HL-60/S4 treated with retinoic acid at 250 ng/mL for 4 days and 3 days (cell line): Measurements from ENCODE around the gene NCAPD2.

Experiments
- in situ Hi-C: fragments of 300-500 bp; cut with MboI; formaldehyde crosslinking; loops from 2 replicates; pipeline ENCODE4 v1.7.0; 2022; ENCODE audit warnings: low sequenced_read_pairs

The NCAPD2 gene

DNA sequence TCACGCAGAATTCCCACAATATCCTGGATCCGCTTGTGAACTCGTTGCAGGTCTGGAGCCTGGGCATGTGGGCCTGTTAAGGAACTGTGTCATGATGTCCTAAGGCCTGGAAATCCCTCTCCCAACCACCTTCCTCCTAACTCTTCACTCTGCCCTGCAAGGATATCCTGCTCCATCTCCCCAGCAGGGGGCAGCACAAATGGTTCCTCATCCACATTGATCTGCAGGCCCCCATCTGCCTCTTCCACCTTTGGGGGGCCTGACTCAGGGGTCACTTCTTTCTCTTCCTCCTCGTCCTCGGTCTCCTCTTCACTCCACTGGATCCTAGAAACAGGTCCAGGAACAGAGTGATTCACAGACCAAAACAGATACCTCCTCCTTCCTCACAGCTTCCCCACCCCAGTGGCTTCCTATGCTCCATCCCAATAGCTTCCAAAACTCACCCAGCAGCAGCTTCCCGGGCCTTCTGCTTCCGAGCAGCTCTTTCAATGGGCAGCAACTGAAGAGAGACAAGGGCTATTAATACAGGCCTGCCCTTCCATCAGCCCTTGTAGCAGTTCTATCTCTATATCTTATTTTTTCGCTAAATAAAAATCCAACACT lies 69.6 kb downstream of the NCAPD2 start:
- in situ Hi-C loops, result no loop called here

DNA sequence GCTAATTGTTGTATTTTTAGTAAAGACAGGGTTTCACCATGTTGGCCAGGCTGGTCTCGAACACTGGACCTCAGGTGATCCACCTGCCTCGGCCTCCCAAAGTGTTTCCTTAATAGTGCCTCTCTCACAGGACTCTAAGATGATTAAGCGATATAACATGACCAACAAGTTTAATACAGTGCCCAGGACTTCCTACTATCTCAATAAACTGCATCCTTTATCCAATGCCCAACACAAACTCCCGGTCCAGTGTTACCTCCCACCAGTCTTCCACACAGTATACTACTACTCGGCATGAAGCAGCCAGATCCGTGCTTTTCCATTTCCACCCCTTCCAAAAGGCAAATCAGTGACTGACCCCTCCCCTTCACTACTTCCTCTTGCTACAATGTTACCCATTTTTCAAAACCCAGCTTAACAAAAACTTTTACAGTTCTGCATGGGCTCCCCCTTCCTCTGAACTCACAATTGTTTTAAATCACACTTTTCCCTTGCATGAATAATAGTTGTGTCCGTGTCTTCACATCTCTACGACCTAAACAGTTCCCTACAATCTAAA lies 73.3 kb downstream of the NCAPD2 start:
- in situ Hi-C loops, result no loop called here

DNA sequence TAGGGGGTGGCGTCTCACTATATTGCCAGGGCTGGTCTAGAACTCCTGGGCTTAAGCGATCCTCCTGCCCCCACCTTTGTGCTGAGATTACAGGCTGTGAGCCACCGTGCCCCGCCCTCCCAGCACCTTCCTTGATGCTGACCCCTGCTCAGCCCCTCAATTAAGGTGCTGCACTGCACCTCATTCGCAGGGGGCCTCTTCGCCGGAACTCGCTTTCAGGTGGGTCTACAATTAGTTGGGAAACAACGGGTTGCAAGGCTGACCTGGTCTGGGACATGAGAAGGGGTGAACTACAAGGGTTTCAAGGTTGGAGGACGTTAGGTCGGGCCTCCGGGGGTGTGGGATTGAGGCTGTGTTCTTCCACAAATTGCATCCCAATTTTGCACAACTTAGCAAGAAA lies 75.4 kb downstream of the NCAPD2 start:
- in situ Hi-C loops, result no loop called here

DNA sequence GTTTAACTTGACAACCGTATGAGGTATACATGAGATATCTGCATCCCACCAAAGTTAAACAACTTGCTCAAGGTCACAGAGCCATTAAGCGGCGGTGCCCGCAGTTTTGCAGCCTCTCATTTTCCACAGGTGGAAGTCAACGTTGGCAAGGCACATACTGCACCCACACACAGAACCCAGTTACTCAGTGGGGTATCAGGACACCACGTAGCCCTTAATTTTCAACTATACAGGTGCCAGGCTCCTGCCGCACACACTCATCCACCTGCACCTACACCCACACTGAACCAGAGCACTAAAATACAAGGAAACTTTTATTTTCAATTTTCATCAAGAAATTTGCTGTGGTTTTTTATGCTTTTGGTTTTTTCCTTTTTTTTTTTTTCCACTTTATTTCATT lies 75.9 kb downstream of the NCAPD2 start:
- in situ Hi-C loops, result no loop called here

DNA sequence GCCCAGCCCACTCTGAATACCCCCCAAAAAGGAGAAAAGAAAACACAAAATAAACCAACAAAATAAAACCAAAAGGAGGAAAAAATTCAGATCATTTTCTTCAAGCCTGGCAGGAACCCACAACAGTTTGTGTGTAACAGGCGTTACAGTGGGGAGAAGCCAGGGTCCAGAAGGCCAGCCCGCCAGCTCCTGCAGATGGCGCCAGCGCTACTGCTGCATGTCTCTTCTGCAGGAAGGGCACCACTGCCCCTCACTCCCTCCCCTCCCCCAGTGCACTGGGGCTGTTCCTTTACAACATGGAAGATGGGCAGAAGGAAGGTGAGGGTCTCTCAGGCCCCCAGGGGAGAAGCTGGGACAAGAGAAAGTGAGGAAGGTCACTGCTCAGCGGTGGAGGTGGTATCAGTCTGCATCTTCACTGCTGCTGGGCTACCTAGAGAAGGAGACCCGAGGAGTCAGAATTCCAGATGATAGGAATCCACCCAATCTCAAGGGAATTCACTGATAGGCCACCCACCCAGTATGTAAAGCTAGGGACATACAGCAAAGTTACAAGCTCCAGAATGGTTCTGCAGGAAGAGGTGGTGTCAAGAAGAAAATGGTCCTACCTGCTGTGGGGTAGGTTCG lies 76.5 kb downstream of the NCAPD2 start:
- in situ Hi-C loops, result no loop called here

GRCh38 chr12:6573001-6573400 lies 79.1 kb downstream of the NCAPD2 start:
- in situ Hi-C loops, result no loop called here

- in situ Hi-C loops, result no loop called here
Measured at GRCh38 chr12:6574576-6575295, 80.8 kb downstream of the NCAPD2 start.

DNA sequence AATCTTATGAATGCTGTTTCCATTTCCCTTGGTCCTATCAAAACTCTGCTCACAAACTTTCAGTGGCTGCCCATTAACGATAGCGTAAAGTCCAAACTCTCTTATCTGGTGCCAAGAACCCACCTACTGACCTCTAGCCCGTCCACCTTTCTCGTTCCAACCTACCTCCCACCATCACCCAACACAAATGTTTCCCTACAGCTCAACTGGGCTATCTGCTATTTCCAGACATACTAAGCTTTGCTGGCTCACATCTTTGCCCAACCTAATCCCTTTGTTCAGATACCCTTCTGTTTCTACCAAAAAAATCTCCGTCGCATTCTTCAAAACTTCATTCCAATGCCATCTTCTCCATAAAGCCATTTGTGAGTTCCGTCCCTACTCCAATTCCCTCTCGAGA lies 81.7 kb downstream of the NCAPD2 start:
- in situ Hi-C loops, result no loop called here
